ENCODE measurements around the gene KIFC3. TPM values are rescaled to one million over a fixed set of nuclear protein-coding genes. Genes with fewer than 3 reads are reported as not detected.

The KIFC3 gene
- 23.3 and 44.1 TPM in 2 replicates for total RNA-seq

GRCh38 chr16:57802341-57803133, at the start of gene KIFC3:
Gene KIFC3, minus strand, starts transcription at chr16:57802491. Its CDS starts 4,248 bp downstream, at chr16:57798243.

GRCh38 chr16:57735755-57736418, 66.4 kb downstream of the KIFC3 start, which contains the start of gene KATNB1:
Gene KATNB1, plus strand, starts transcription at chr16:57735770. Its CDS starts 1,474 bp downstream, at chr16:57737244.

Other genes starting within 250 kb of the KIFC3 start
- gene ADGRG1, start 173.9 kb downstream of the KIFC3 start, total RNA-seq = 3.9 and 5.6 TPM in 2 replicates
- gene ADGRG3, start 134.2 kb downstream of the KIFC3 start, total RNA-seq = not detected in 2 replicates
- not detected in 2 replicates for gene DRC7, start 107.7 kb downstream of the KIFC3 start, total RNA-seq
- gene KATNB1, start 66.7 kb downstream of the KIFC3 start, total RNA-seq = 16.2 and 19.5 TPM in 2 replicates
- gene CNGB1, start 168.6 kb upstream of the KIFC3 start, total RNA-seq = not detected in 2 replicates
- 2.5 and 11.7 TPM in 2 replicates for gene ZNF319, start 198.2 kb upstream of the KIFC3 start, total RNA-seq
- gene USB1, start 198.9 kb upstream of the KIFC3 start, total RNA-seq = 6.7 and 33.5 TPM in 2 replicates
- gene MMP15, start 223.3 kb upstream of the KIFC3 start, total RNA-seq = 3.2 and 6.5 TPM in 2 replicates